ENCODE data around the gene TSEN15.
A peak's percentile ranks its signal among the peaks of the same experiment; 100 is the strongest.

TSEN15 gene

DNA sequence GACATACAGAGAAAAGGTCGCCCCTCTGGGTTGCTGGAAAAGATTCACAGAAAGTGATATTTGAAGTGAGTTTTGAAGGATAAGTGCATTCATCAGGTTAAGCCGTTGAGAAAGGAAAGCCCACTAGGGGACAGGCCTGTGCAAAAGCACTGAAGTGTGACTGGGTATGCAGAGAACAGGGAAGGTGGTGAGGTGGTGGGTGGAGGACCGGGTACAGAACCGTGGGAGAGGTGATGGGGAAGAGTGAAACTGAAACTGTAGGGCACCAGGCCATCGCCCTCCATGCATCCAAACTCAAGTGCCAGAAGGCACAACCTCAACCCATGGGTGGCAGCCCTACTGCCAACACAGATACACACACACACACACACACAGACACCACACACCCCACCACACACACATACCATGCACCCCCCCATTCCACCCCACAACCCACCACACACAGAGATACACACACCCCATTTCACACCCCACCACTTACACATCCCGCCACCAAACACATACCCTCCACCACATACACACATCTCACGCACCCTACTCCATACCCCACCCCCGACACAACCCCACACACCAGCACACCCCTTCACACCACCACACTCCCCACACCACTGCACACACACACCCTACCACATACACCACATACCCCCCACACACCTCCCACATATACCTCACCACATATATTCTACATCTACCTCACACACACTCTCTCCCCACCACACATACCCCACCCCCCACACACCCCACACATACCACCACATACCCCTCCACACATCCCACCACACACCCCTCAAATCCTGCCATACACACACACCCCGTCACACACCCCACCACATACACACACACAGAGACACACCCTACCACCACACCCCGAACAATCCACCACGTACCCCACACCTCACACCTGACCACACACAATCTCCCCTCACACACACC is 59.0 kb downstream of the TSEN15 start:
- Mint-ChIP-seq H3K36me3 (ENCODE audit: low read depth) (peaks cover 22% of the 10 kb centered on the region), H3K4me1 (peaks cover 10% of the 10 kb centered on the region), H3K9me3 (peaks cover 22% of the 10 kb centered on the region), H3K27me3 (ENCODE audit: low read depth) (no peaks in the 10 kb centered on the region), H3K27ac (no peak overlapping the region), H3K4me3 (no peak overlapping the region)
- TF ChIP-seq, protein P1, sequence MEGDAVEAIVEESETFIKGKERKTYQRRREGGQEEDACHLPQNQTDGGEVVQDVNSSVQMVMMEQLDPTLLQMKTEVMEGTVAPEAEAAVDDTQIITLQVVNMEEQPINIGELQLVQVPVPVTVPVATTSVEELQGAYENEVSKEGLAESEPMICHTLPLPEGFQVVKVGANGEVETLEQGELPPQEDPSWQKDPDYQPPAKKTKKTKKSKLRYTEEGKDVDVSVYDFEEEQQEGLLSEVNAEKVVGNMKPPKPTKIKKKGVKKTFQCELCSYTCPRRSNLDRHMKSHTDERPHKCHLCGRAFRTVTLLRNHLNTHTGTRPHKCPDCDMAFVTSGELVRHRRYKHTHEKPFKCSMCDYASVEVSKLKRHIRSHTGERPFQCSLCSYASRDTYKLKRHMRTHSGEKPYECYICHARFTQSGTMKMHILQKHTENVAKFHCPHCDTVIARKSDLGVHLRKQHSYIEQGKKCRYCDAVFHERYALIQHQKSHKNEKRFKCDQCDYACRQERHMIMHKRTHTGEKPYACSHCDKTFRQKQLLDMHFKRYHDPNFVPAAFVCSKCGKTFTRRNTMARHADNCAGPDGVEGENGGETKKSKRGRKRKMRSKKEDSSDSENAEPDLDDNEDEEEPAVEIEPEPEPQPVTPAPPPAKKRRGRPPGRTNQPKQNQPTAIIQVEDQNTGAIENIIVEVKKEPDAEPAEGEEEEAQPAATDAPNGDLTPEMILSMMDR (IDR thresholded peaks at IDR 0.05; ENCODE audit: unreplicated experiment in 3 of 3) = no peak

DNA sequence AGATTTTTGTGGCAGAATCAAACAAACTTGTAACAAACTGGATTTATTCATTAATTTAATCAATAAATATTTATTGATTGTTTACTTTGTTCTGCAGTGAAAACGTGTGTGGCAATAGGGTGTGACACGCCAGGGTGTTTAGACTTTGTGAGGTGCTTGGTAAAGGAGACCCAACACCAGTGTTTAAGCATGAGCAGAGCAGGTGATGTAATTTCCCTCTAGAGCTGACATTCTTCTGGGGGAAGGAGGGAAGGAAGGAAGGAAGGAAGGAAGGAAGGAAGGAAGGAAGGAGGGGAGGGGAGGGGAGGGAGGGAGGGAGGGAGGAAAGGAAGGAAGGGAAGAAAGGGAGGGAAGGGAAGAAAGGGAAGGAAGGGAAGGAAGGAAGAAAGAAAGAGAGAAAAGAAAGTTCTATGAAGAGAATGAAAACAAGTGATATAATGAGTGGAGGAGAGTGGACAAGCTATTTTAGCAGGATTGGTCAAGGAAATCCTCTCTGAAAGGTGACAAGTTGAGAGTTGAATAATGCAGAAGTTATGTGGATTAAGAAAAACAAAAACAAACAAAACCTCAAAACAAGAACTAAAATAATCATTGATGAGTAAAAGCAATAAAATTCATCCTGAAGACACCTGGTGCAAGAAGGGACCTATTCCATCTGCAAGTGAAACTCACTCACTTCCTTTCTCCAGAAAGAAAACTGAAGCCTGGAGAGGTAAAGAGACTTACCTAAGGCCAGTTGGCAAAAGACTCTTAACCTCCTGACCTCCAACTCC is 60.8 kb downstream of the TSEN15 start:
- Mint-ChIP-seq H3K4me3 (no peak overlapping the region), H3K4me1 (peaks cover 22% of the 10 kb centered on the region), H3K27ac (no peak overlapping the region), H3K36me3 (ENCODE audit: low read depth) (peaks cover 5% of the 10 kb centered on the region), H3K9me3 (peaks cover 5% of the 10 kb centered on the region), H3K27me3 (ENCODE audit: low read depth) (peaks cover 4% of the 10 kb centered on the region)
- TF ChIP-seq, protein P1 (IDR thresholded peaks at IDR 0.05; ENCODE audit: unreplicated experiment in 3 of 3) = no peak

DNA sequence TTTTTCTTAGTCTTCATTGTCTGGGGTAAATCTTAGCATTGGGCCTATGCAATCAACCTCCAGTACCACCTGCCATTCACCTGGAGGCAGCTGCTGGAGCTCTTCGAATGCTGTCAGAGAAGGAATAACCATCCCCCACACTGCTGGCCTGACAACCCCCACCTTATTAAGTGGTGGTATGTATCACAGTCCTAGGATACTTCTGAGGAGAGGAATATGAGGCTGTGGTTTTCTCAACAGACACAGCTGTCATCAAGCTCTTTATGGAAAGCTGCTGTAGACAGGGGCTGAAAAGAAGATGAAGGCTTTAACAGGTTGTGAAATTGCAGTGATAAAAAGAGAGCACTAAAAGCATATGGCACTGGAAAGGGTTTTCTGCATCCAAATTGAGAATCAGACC is 61.7 kb downstream of the TSEN15 start:
- H3K27ac Mint-ChIP-seq = peak overlapping the region in 1 of 3 experiments; percentile 46

DNA sequence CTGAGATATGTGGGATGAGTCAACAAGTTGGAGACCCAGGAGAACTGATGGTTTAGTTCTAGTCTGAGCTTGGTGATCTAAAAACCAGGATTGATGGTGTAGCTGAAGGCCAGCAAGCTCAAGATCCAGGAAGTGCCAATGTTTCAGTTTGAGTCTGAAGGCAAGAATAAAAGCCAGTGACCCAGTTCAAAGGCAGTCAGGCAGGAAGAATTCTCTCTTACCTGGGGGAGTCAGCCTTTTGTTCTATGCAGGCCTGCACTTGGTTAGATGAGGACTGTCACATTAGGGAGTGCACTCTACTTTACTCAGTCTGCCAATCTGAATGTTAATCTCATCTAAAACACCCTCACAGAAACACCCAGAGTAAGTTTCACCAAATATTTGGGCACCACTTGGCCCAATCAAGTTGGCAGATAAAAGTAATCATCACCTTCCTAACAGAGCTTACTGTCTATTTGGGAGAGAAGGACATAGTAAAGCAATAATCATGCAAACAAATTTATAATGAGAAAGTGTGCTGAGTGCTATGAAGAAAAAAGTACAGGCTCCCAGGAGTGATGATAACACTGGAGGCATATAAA is 63.4 kb downstream of the TSEN15 start:
- Mint-ChIP-seq H3K27ac (peak overlapping the region in 1 of 3 experiments; percentile 20), H3K27me3 (ENCODE audit: low read depth) (peaks cover 4% of the 10 kb centered on the region), H3K36me3 (ENCODE audit: low read depth) (no peaks in the 10 kb centered on the region), H3K4me1 (peaks cover 30% of the 10 kb centered on the region), H3K4me3 (peak overlapping the region in 1 of 3 experiments; percentile 3), H3K9me3 (no peaks in the 10 kb centered on the region)
- TF ChIP-seq, protein P1 (IDR thresholded peaks at IDR 0.05; ENCODE audit: unreplicated experiment in 3 of 3) = no peak

More for the DNA sequence above, 61.7 kb downstream of the TSEN15 start:
- H3K36me3 Mint-ChIP-seq (ENCODE audit: low read depth) = no peaks in the 10 kb centered on the region
- no peaks in the 10 kb centered on the region for H3K9me3 Mint-ChIP-seq
- no peak overlapping the region for H3K4me3 Mint-ChIP-seq
- peaks cover 4% of the 10 kb centered on the region for H3K27me3 Mint-ChIP-seq (ENCODE audit: low read depth)
- TF ChIP-seq, protein P1 (IDR thresholded peaks at IDR 0.05; ENCODE audit: unreplicated experiment in 3 of 3) = no peak
- H3K4me1 Mint-ChIP-seq = peaks cover 28% of the 10 kb centered on the region

DNA sequence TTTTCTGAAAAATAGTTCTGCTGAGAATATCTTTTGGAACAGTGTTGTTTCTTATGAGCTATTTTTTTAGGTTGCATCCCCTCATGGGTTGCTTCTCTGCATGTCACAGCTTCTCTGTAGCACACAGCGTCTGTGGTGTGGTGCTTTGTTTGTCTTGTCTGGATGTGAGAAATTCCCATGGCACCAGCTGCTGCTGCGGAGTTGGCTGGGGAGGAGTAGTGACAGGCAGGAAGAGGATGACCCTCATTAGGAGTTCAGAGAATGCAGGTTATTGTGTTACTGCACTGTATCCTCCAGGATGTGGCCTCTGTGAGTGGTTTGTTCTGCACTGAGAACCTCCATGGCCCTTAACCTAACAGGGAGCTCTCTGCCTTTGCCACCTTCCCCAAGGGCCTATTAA is 64.8 kb downstream of the TSEN15 start:
- no peaks in the 10 kb centered on the region for H3K9me3 Mint-ChIP-seq
- TF ChIP-seq, protein P1 (IDR thresholded peaks at IDR 0.05; ENCODE audit: unreplicated experiment in 3 of 3) = no peak
- peak overlapping the region in 1 of 3 experiments; percentile 53 for H3K27ac Mint-ChIP-seq
- H3K27me3 Mint-ChIP-seq (ENCODE audit: low read depth) = peaks cover 4% of the 10 kb centered on the region
- H3K36me3 Mint-ChIP-seq (ENCODE audit: low read depth) = no peaks in the 10 kb centered on the region
- peak overlapping the region in 1 of 3 experiments; percentile 45 for H3K4me3 Mint-ChIP-seq
- peaks cover 32% of the 10 kb centered on the region for H3K4me1 Mint-ChIP-seq

Measured in nephron (organoid).